ENCODE measurements around the gene SLC47A1. TPM values are rescaled to one million over a fixed set of nuclear protein-coding genes. Genes with fewer than 3 reads are reported as not detected.

The SLC47A1 gene
- total and polyA plus RNA-seq, 4 donors = 34.8 to 69.2 (median 37.2) TPM

DNA sequence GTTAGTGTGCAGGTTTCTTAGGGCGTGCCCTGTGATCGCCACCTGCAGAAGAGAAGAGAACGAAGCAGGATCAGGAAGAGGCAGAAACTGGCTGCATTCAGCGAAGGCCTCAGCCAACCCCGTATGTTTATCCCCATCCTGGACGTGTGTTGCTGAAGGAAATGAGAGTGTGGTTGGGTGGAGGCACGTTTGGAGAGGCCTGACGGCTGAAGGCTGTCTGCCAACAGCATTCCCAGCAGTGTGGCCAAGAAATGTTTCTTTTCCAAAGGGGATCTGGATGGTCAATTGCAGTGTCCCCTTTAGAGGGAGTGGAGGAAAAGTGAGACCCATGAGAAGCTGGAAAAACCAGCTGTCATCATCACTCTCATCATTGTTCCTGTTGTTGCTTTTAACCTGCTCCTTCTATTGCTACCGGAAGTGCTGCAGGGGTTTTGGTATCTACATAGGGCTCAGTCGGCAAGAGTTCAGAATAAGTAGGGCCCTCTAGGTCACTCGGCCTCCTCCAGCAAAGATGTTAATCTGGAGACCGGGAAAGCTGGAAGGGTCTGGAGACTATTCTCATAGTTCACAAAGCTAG lies 46.5 kb upstream of the SLC47A1 start:
- no peaks in the 10 kb centered on the region for H3K4me1 ChIP-seq (ENCODE audit: control insufficient read depth in 4 of 4, insufficient read depth in 4 of 4, low read length in 3 of 4)
- no peak overlapping the region for H3K27ac ChIP-seq (ENCODE audit: low read depth in 1 of 2, low read length in 2 of 2)
- DNase-seq (ENCODE audit: low spot score) = no peak
- no peak for TF ChIP-seq FOXA1 (IDR thresholded peaks at IDR 0.05)
- TF ChIP-seq RXRA (IDR thresholded peaks at IDR 0.05) = no peak
- TF ChIP-seq EGR1 (IDR thresholded peaks at IDR 0.05; ENCODE audit: low read depth in 2 of 2) = no peak
- TF ChIP-seq, protein P1, sequence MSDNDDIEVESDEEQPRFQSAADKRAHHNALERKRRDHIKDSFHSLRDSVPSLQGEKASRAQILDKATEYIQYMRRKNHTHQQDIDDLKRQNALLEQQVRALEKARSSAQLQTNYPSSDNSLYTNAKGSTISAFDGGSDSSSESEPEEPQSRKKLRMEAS (IDR thresholded peaks at IDR 0.05) = no peak
- TF ChIP-seq JUND (IDR thresholded peaks at IDR 0.05) = no peak
- TF ChIP-seq, protein P2, sequence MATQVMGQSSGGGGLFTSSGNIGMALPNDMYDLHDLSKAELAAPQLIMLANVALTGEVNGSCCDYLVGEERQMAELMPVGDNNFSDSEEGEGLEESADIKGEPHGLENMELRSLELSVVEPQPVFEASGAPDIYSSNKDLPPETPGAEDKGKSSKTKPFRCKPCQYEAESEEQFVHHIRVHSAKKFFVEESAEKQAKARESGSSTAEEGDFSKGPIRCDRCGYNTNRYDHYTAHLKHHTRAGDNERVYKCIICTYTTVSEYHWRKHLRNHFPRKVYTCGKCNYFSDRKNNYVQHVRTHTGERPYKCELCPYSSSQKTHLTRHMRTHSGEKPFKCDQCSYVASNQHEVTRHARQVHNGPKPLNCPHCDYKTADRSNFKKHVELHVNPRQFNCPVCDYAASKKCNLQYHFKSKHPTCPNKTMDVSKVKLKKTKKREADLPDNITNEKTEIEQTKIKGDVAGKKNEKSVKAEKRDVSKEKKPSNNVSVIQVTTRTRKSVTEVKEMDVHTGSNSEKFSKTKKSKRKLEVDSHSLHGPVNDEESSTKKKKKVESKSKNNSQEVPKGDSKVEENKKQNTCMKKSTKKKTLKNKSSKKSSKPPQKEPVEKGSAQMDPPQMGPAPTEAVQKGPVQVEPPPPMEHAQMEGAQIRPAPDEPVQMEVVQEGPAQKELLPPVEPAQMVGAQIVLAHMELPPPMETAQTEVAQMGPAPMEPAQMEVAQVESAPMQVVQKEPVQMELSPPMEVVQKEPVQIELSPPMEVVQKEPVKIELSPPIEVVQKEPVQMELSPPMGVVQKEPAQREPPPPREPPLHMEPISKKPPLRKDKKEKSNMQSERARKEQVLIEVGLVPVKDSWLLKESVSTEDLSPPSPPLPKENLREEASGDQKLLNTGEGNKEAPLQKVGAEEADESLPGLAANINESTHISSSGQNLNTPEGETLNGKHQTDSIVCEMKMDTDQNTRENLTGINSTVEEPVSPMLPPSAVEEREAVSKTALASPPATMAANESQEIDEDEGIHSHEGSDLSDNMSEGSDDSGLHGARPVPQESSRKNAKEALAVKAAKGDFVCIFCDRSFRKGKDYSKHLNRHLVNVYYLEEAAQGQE (IDR thresholded peaks at IDR 0.05) = no peak
- no peak for TF ChIP-seq GABPA (IDR thresholded peaks at IDR 0.05 in 1 of 2, conservative IDR thresholded peaks at IDR 0.05 in 1 of 2)
- no peak for TF ChIP-seq HNF4G (IDR thresholded peaks at IDR 0.05)
- TF ChIP-seq TAF1 (conservative IDR thresholded peaks at IDR 0.05) = no peak
- TF ChIP-seq, protein P3, sequence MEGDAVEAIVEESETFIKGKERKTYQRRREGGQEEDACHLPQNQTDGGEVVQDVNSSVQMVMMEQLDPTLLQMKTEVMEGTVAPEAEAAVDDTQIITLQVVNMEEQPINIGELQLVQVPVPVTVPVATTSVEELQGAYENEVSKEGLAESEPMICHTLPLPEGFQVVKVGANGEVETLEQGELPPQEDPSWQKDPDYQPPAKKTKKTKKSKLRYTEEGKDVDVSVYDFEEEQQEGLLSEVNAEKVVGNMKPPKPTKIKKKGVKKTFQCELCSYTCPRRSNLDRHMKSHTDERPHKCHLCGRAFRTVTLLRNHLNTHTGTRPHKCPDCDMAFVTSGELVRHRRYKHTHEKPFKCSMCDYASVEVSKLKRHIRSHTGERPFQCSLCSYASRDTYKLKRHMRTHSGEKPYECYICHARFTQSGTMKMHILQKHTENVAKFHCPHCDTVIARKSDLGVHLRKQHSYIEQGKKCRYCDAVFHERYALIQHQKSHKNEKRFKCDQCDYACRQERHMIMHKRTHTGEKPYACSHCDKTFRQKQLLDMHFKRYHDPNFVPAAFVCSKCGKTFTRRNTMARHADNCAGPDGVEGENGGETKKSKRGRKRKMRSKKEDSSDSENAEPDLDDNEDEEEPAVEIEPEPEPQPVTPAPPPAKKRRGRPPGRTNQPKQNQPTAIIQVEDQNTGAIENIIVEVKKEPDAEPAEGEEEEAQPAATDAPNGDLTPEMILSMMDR (IDR thresholded peaks at IDR 0.05; ENCODE audit: low read depth, low read length, missing input control) = no peak
- no peak for TF ChIP-seq NR2F2 (IDR thresholded peaks at IDR 0.05)
- no peak for TF ChIP-seq SP1 (IDR thresholded peaks at IDR 0.05)
- TF ChIP-seq YY1 (IDR thresholded peaks at IDR 0.05) = no peak
- no peak for TF ChIP-seq RAD21 (IDR thresholded peaks at IDR 0.05)
- TF ChIP-seq FOXA2 (IDR thresholded peaks at IDR 0.05) = no peak
- no peak for TF ChIP-seq ZBTB33 (IDR thresholded peaks at IDR 0.05)
- no peak for TF ChIP-seq HNF4A (conservative IDR thresholded peaks at IDR 0.05)
- H3K9ac ChIP-seq (ENCODE audit: low read depth in 1 of 2, low read length in 2 of 2) = no peak overlapping the region
- H3K36me3 ChIP-seq (ENCODE audit: control insufficient read depth in 4 of 4, insufficient read depth in 3 of 4, low read depth in 1 of 4, low read length in 3 of 4) = no peaks in the 10 kb centered on the region
- no peaks in the 10 kb centered on the region for H3K9me3 ChIP-seq (ENCODE audit: control insufficient read depth in 4 of 4, low read length in 3 of 4)
- no peak overlapping the region for H3K4me3 ChIP-seq (ENCODE audit: low read depth in 1 of 3, low read length in 3 of 3)
- WGBS = 77% methylated on average over 12 of the region's 12 CpGs
- no peaks in the 10 kb centered on the region for H3K27me3 ChIP-seq (ENCODE audit: control insufficient read depth in 4 of 4, insufficient read depth in 4 of 4, low read length in 3 of 4)

- 88% methylated on average over 5 of the region's 5 CpGs for WGBS
- Histone ChIP-seq H3K27me3 (ENCODE audit: control insufficient read depth in 4 of 4, insufficient read depth in 4 of 4, low read length in 3 of 4) (no peaks in the 10 kb centered on the region), H3K9ac (ENCODE audit: low read depth in 1 of 2, low read length in 2 of 2) (no peak overlapping the region), H3K36me3 (ENCODE audit: control insufficient read depth in 4 of 4, insufficient read depth in 3 of 4, low read depth in 1 of 4, low read length in 3 of 4) (no peaks in the 10 kb centered on the region), H3K4me1 (ENCODE audit: control insufficient read depth in 4 of 4, insufficient read depth in 4 of 4, low read length in 3 of 4) (no peaks in the 10 kb centered on the region), H3K9me3 (ENCODE audit: control insufficient read depth in 4 of 4, low read length in 3 of 4) (no peaks in the 10 kb centered on the region), H3K4me3 (ENCODE audit: low read depth in 1 of 3, low read length in 3 of 3) (no peak overlapping the region), H3K27ac (ENCODE audit: low read depth in 1 of 2, low read length in 2 of 2) (no peak overlapping the region)
- no peak for DNase-seq (ENCODE audit: low spot score)
- TF ChIP-seq HNF4G (IDR thresholded peaks at IDR 0.05) (no peak), TAF1 (conservative IDR thresholded peaks at IDR 0.05) (no peak), HNF4A (conservative IDR thresholded peaks at IDR 0.05) (no peak), JUND (IDR thresholded peaks at IDR 0.05) (no peak), RAD21 (IDR thresholded peaks at IDR 0.05) (no peak), SP1 (IDR thresholded peaks at IDR 0.05) (no peak), EGR1 (IDR thresholded peaks at IDR 0.05; ENCODE audit: low read depth in 2 of 2) (no peak), ZBTB33 (IDR thresholded peaks at IDR 0.05) (no peak), YY1 (IDR thresholded peaks at IDR 0.05) (no peak), RXRA (IDR thresholded peaks at IDR 0.05) (no peak), NR2F2 (IDR thresholded peaks at IDR 0.05) (no peak)
- TF ChIP-seq, protein P4, sequence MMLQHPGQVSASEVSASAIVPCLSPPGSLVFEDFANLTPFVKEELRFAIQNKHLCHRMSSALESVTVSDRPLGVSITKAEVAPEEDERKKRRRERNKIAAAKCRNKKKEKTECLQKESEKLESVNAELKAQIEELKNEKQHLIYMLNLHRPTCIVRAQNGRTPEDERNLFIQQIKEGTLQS (IDR thresholded peaks at IDR 0.05) = no peak
- TF ChIP-seq, protein P3 (IDR thresholded peaks at IDR 0.05; ENCODE audit: low read depth, low read length, missing input control) = no peak
- TF ChIP-seq, protein P1 (IDR thresholded peaks at IDR 0.05) = no peak
These were observed 41.5 kb upstream of the SLC47A1 start for GRCh38 chr17:19492141-19492540.
